Neutrophil (primary cell): ENCODE results near the gene ZNF784.

ENCODE experiments used
- H3K27ac ChIP-seq: fragments of 200-600 bp; sonication (generic); 2 replicates; pipeline ENCODE4 v1.5.1; 2016; ENCODE audit warnings: mild to moderate bottlenecking, moderate library complexity
- H3K27me3 ChIP-seq: fragments of 200-600 bp; sonication (generic); 2 replicates; pipeline ENCODE4 v1.6.0; 2016; ENCODE audit warnings: mild to moderate bottlenecking
- H3K36me3 ChIP-seq: fragments of 200-600 bp; sonication (generic); 2 replicates; pipeline ENCODE4 v1.5.1; 2017
- H3K4me1 ChIP-seq, 2 experiments: fragments of 200-600 bp in 1 of 2; sonication (generic) in 1 of 2; 1 replicate in 1 of 2; 2 replicates in 1 of 2; pipeline versions ENCODE4 v1.5.1 to v1.6.1; 2013 to 2016; ENCODE audit warnings: low read depth in 1 of 2, low read length in 1 of 2, mild to moderate bottlenecking in 1 of 2, moderate library complexity in 1 of 2; ENCODE audit not compliant: control insufficient read depth in 1 of 2, insufficient read depth in 1 of 2
- H3K4me3 ChIP-seq, 2 experiments: fragments of 200-600 bp in 1 of 2; sonication (generic) in 1 of 2; 1 replicate in 1 of 2; 2 replicates in 1 of 2; pipeline ENCODE4 v1.5.1; 2013 to 2016; ENCODE audit warnings: low read depth in 1 of 2, low read length in 1 of 2, mild to moderate bottlenecking in 1 of 2, moderate library complexity in 1 of 2
- H3K9me3 ChIP-seq: fragments of 200-600 bp; sonication (generic); 2 replicates; pipeline ENCODE4 v1.5.1; 2016
- TF ChIP-seq, protein P1 (sequence below): fragments of 200-600 bp; sonication (generic); IDR thresholded peaks from 2 replicates; pipeline ENCODE4 v1.5.1; 2016; ENCODE audit warnings: antibody characterized with exemption

The ZNF784 gene

DNA sequence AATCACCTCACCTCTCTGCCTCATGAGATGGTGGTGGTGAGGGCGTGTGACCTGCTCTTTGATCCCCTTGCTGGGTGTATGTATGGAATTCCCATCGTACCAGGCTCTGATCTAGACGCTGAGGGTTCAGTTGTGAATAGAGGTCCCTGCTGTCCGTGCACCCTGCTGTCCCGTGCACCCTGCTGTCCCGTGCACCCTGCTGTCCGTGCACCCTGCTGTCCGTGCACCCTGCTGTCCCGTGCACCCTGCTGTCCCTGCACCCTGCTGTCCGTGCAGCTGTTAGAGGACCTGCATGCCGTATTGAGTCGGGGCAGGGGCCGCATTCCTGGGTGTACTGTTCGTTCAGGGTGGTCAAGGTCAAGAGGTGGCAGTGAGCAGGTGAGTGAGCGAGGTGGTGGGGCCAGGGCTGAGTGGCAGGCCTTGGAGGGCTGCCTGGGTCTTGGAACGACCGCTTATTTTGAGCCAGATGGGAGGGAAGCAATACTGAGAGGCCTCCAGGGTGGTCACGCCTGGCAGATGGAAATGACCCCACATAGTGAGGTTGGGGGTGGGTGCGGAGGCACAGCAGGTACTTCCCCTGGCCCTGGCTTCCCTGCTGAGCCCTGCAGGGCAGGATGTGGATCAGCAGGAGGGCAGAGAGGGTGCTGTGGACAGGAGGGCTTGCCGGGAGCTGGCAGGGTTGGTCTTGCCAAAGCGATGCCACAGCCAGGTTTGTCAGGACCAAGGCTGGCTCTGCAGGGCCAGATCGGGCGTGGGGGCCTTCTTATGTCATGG is 46.1 kb upstream of the ZNF784 start:
- Histone ChIP-seq H3K36me3 (peaks cover 73% of the 10 kb centered on the region), H3K27me3 (no peaks in the 10 kb centered on the region), H3K4me3 (no peak overlapping the region)

DNA sequence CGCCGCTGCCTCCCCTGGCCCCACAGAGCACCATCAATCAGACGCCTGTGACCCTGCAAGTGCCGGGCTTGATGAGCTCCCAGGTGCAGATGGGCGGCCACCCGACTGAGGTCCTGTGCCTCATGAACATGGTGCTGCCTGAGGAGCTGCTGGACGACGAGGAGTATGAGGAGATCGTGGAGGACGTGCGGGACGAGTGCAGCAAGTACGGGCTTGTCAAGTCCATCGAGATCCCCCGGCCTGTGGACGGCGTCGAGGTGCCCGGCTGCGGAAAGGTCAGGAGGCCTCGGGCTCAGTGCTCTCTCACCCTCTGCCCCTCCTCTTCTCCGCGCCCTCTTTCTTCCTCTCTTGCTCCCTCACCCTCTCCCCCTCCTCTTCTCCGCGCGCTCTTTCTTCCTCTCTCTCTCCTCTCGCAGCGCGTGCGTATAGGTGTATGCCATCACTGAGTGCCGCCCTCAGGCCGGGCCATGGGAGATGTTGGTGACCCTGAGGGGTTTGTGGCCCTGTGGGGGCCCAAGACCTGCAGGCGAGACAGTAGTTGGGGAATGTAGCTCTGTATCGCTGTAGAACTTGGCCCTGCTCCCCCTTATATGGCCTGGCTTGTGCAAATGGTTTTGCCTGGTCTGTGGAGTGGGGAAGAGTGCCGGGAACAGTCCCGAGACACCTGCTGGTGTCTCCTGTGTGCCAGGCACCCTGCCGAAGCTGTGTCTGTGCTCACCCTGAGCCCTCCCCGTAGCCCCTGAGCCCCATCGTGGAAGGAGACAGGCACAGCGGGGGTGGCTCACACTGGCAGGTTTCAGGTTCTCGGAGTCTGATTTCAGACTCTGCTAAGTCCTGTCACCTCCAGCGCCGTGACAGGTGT is 45.3 kb upstream of the ZNF784 start:
- TF ChIP-seq, protein P1, sequence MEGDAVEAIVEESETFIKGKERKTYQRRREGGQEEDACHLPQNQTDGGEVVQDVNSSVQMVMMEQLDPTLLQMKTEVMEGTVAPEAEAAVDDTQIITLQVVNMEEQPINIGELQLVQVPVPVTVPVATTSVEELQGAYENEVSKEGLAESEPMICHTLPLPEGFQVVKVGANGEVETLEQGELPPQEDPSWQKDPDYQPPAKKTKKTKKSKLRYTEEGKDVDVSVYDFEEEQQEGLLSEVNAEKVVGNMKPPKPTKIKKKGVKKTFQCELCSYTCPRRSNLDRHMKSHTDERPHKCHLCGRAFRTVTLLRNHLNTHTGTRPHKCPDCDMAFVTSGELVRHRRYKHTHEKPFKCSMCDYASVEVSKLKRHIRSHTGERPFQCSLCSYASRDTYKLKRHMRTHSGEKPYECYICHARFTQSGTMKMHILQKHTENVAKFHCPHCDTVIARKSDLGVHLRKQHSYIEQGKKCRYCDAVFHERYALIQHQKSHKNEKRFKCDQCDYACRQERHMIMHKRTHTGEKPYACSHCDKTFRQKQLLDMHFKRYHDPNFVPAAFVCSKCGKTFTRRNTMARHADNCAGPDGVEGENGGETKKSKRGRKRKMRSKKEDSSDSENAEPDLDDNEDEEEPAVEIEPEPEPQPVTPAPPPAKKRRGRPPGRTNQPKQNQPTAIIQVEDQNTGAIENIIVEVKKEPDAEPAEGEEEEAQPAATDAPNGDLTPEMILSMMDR: no peak

More for the DNA sequence above, 46.1 kb upstream of the ZNF784 start:
- peaks cover 6 to 8% of the 10 kb centered on the region in 2 experiments for H3K4me1 ChIP-seq
- H3K27ac ChIP-seq: no peak overlapping the region
- TF ChIP-seq, protein P1: no peak
- no peaks in the 10 kb centered on the region for H3K9me3 ChIP-seq

DNA sequence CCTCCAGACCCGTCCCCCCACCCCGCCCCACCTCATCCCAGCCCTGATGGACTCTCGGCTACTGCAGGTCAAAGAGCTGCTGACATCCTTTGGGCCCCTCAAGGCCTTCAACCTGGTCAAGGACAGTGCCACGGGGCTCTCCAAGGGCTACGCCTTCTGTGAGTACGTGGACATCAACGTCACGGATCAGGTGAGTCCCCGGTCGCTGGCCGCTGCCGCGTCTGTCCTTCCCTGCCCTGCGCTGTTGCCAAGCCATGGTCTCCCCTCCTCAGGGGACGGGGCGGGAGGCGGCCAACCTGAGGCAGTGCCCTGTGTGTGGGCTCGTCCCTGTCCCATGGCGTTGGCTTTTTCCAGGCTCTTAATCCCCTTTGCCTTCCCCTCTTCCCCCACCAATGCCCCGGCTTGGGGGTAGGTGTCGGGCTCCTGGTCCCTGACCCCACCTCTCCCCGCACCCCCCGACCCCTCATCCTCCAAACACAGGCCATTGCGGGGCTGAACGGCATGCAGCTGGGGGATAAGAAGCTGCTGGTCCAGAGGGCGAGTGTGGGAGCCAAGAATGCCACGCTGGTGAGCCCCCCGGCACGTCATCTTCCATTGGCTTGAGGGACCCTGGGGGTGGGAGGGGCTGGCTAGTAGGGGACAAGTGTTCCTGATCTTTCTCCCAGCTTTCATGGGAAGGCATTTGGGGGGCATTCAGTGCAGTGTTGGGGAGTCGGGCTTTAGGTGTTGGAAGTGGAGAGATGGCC is 44.4 kb upstream of the ZNF784 start:
- Histone ChIP-seq H3K27ac (no peak overlapping the region), H3K36me3 (peaks cover 85% of the 10 kb centered on the region), H3K27me3 (no peaks in the 10 kb centered on the region), H3K4me3 (no peak overlapping the region), H3K4me1 (no peaks in the 10 kb centered on the region), H3K9me3 (no peaks in the 10 kb centered on the region)
- TF ChIP-seq, protein P1: no peak

More for the DNA sequence above, 45.3 kb upstream of the ZNF784 start:
- Histone ChIP-seq H3K36me3 (peaks cover 81% of the 10 kb centered on the region), H3K27me3 (no peaks in the 10 kb centered on the region), H3K4me3 (no peak overlapping the region), H3K27ac (no peak overlapping the region), H3K9me3 (no peaks in the 10 kb centered on the region), H3K4me1 (peaks cover 4 to 6% of the 10 kb centered on the region in 2 experiments)

DNA sequence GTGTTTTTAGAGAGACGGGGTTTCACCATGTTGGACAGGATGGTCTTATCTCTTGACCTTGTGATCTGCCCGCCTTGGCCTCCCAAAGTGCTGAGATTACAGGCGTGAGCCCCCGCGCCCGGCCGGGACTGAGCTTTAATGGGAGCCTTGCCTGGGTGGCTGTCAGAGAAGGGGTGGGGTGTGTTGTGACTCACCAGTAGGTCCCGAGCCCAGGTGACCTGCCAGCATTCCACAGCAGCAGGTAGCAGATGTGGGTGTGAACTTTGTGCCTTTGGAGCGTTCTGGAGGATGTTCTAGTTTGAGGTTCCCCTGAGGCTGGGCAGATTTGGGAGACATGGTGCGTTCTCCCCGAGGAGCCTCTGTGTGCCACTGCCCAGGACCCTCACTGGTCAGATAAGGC is 43.6 kb upstream of the ZNF784 start:
- H3K4me3 ChIP-seq: no peak overlapping the region
- H3K4me1 ChIP-seq: no peaks in the 10 kb centered on the region
- TF ChIP-seq, protein P1: no peak
- H3K27ac ChIP-seq: no peak overlapping the region
- no peaks in the 10 kb centered on the region for H3K27me3 ChIP-seq
- peaks cover 89% of the 10 kb centered on the region for H3K36me3 ChIP-seq
- H3K9me3 ChIP-seq: no peaks in the 10 kb centered on the region

DNA sequence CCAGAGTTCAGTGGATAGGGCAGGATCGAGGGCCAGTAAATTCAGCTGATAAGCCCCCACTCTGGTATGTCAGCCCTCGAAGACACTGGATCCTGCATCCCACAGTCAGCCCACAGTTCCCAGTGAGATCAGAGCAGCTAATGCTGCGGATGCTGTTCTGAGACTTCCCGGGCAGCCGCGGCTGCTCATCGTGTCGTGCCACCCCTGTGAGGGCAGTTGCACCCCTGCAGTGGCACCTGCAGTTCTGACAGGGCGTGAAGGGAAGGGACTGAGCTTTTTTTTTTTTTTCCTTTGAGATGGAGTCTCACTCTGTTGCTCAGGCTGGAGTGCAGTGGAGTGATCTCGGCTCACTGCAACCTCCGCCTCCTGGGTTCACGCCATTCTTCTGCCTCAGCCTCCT is 43.1 kb upstream of the ZNF784 start:
- TF ChIP-seq, protein P1: no peak
- H3K36me3 ChIP-seq: peaks cover 93% of the 10 kb centered on the region
- H3K4me3 ChIP-seq: no peak overlapping the region
- H3K27me3 ChIP-seq: no peaks in the 10 kb centered on the region
- no peak overlapping the region for H3K27ac ChIP-seq
- H3K9me3 ChIP-seq: no peaks in the 10 kb centered on the region
- no peaks in the 10 kb centered on the region for H3K4me1 ChIP-seq
